Endothelial cell of umbilical vein (primary cell): ENCODE data around the gene SLC44A5. TPM values are rescaled to one million over a fixed set of nuclear protein-coding genes. Genes with fewer than 3 reads are reported as not detected.

Source experiments
- BruUV-seq: library from RNA; stranded (reverse); fragments of 400-500 nt; replicated peaks from 2 replicates; lab custom pipeline; 2021; lab: Mats Ljungman, UMichigan
- CTCF ChIA-PET: fragments of 300-600, 350-600 bp; sonication (Branson Sonifier 250); formaldehyde crosslinking; loops from one replicate; lab custom pipeline; 2021; ENCODE audit warnings: antibody characterized with exemption, inconsistent platforms; lab: Charles Lee
- POLR2A ChIA-PET: fragments of 300-600, 350-600 bp; sonication (Branson Sonifier 250); formaldehyde crosslinking; loops from one replicate; lab custom pipeline; 2021; ENCODE audit warnings: antibody characterized with exemption, inconsistent platforms; lab: Charles Lee
- DNase-seq: peaks from one replicate; pipeline ENCODE4 v3.0.0-alpha.2; 2011; ENCODE audit warnings: low read depth, low spot score
- FAIRE-seq: peaks from 2 replicates; lab custom pipeline; 2011; peaks lifted over from hg19 to GRCh38; lab: Jason Lieb, UNC
- H2AFZ ChIP-seq: 2 replicates; pipeline ENCODE4 v1.6.0; 2012; ENCODE audit warnings: low read depth, low read length, control low read depth, inconsistent platforms
- H3K27ac ChIP-seq: 2 replicates; pipeline ENCODE4 v1.5.1; 2011; ENCODE audit warnings: low read depth, mild to moderate bottlenecking, control low read depth, low read length, moderate library complexity; ENCODE audit not compliant: insufficient read depth
- H3K27me3 ChIP-seq, 2 experiments: 2 replicates each; pipeline versions ENCODE4 v1.6.0 to v1.6.1; 2011; ENCODE audit warnings: low read length in 2 of 2, mixed read lengths in 1 of 2; ENCODE audit not compliant: control insufficient read depth in 2 of 2, insufficient read depth in 2 of 2
- H3K36me3 ChIP-seq, 2 experiments: 2 replicates in 1 of 2; 3 replicates in 1 of 2; pipeline ENCODE4 v1.5.1; 2011; ENCODE audit warnings: low read length in 2 of 2, mild to moderate bottlenecking in 1 of 2, moderate library complexity in 1 of 2; ENCODE audit not compliant: control insufficient read depth in 2 of 2, insufficient read depth in 2 of 2; ENCODE audit errors: extremely low read depth in 1 of 2
- H3K4me1 ChIP-seq: 3 replicates; pipeline ENCODE4 v1.5.1; 2011; ENCODE audit warnings: mild to moderate bottlenecking, low read length; ENCODE audit not compliant: control insufficient read depth, insufficient read depth; ENCODE audit errors: extremely low read depth
- H3K4me2 ChIP-seq: 2 replicates; pipeline ENCODE4 v1.6.1; 2011; ENCODE audit warnings: low read length, control low read depth, mixed read lengths; ENCODE audit not compliant: insufficient read depth
- H3K4me3 ChIP-seq, 3 experiments: fragments of 200-600 bp in 1 of 3; sonication (generic), shearing (Covaris generic) in 1 of 3; replicated peaks in 1 of 3; 2 replicates each; pipeline ENCODE4 v1.5.1; 2011 to 2016; ENCODE audit warnings: control low read depth in 3 of 3, low read length in 3 of 3, mild to moderate bottlenecking in 2 of 3, inconsistent platforms in 1 of 3, low read depth in 1 of 3, moderate library complexity in 1 of 3; ENCODE audit not compliant: insufficient read depth in 1 of 3
- H3K79me2 ChIP-seq: 2 replicates; pipeline ENCODE4 v1.6.0; 2012; ENCODE audit warnings: low read length, inconsistent platforms; ENCODE audit not compliant: control insufficient read depth, insufficient read depth
- H3K9ac ChIP-seq: replicated peaks from 2 replicates; pipeline ENCODE3; 2011; ENCODE audit warnings: low read length, control low read depth; ENCODE audit not compliant: insufficient read depth; ENCODE audit errors: extremely low read depth
- H3K9me1 ChIP-seq: replicated peaks from 3 replicates; pipeline ENCODE4 v1.6.0; 2011; ENCODE audit warnings: mild to moderate bottlenecking, low read length; ENCODE audit not compliant: control insufficient read depth, insufficient read depth; ENCODE audit errors: extremely low read depth
- H3K9me3 ChIP-seq: replicated peaks from 2 replicates; pipeline ENCODE4 v1.5.1; 2012; ENCODE audit warnings: low read length, inconsistent platforms; ENCODE audit not compliant: control insufficient read depth, insufficient read depth
- H4K20me1 ChIP-seq: replicated peaks from 2 replicates; pipeline ENCODE3; 2011; ENCODE audit warnings: mild to moderate bottlenecking, low read length; ENCODE audit not compliant: control insufficient read depth, insufficient read depth; ENCODE audit errors: extremely low read depth
- CTCF ChIP-seq, 2 donors: IDR thresholded peaks; 1 replicate in 1 of 2; 2 replicates in 1 of 2; pipeline ENCODE4 v1.5.1; 2011; ENCODE audit warnings: low read length in 2 of 2, mild to moderate bottlenecking in 2 of 2, moderate library complexity in 2 of 2, control low read depth in 1 of 2, inconsistent platforms in 1 of 2, low read depth in 1 of 2; ENCODE audit not compliant: insufficient read depth in 1 of 2; ENCODE audit errors: extremely low read depth in 1 of 2
- EZH2 ChIP-seq: IDR thresholded peaks from 2 replicates; pipeline ENCODE4 v1.6.1; 2012; ENCODE audit warnings: borderline replicate concordance, low read depth, mild to moderate bottlenecking, moderate library complexity, low read length, inconsistent platforms; ENCODE audit not compliant: severe bottlenecking
- JUN ChIP-seq: IDR thresholded peaks from 2 replicates; pipeline ENCODE4 v1.6.1; 2011; ENCODE audit warnings: borderline replicate concordance, low read depth; ENCODE audit not compliant: insufficient read length, insufficient read depth
- MYC ChIP-seq: IDR thresholded peaks from one replicate; pipeline ENCODE4 v1.6.1; 2011; ENCODE audit warnings: mild to moderate bottlenecking, low read depth, low read length
- POLR2A ChIP-seq: IDR thresholded peaks from 2 replicates; pipeline ENCODE4 v1.6.1; 2012; ENCODE audit warnings: low read depth, mild to moderate bottlenecking, control low read depth, low read length
- dilution Hi-C: fragments of 300-500 bp; cut with MboI; formaldehyde crosslinking; loops from one replicate; pipeline ENCODE4 v1.15.0; 2019; ENCODE audit warnings: low sequenced_read_pairs; ENCODE audit not compliant: extremely low pct_ligation_motif_present
- intact Hi-C: fragments of 100-400 bp; cut with micrococcal nuclease; formaldehyde crosslinking; loops from one replicate; pipeline ENCODE4 v1.10.0; 2022
- polyA plus RNA-seq, 4 experiments: library from polyadenylated mRNA; depleted of rRNA in 3 of 4; stranded (reverse) in 3 of 4; unstranded in 1 of 4; fragments of >200 nt; gene quantifications; 2 replicates each; pipeline versions ENCODE4 v1.2.1 to v1.2.3, GENCODE V29; 2011 to 2012; ENCODE audit warnings: missing spikeins in 1 of 4
- total RNA-seq: library from RNA; stranded (reverse); gene quantifications from 2 replicates; pipeline ENCODE4 v1.2.3, GENCODE V29; 2021

Gene SLC44A5
- total and polyA plus RNA-seq, 2 donors (not counting 3 experiments of a cell fraction or from before 2014, with no cell fraction given) = 1.6 to 3.2 TPM

GRCh38 chr1:75373542-75374159, 237.3 kb downstream of the SLC44A5 start:
- H2AFZ ChIP-seq = no peak overlapping the region
- DNase-seq = no peak
- no TSS peak for BruUV-seq
- H4K20me1 ChIP-seq = no peaks in the 10 kb centered on the region
- no peaks in the 10 kb centered on the region for H3K36me3 ChIP-seq
- H3K9me3 ChIP-seq = no peaks in the 10 kb centered on the region
- dilution Hi-C loops (no loop called here), intact Hi-C loops (no loop called here)
- H3K27ac ChIP-seq = no peak overlapping the region
- POLR2A ChIA-PET = no interaction called here
- H3K79me2 ChIP-seq = no peaks in the 10 kb centered on the region
- CTCF ChIA-PET = no interaction called here
- H3K9me1 ChIP-seq = no peaks in the 10 kb centered on the region
- no peak for TF ChIP-seq POLR2A
- no peak for TF ChIP-seq EZH2
- TF ChIP-seq CTCF (IDR thresholded peaks at IDR 0.05; ENCODE audit: extremely low read depth in 1 of 2, insufficient read depth in 1 of 2, low read depth in 1 of 2, low read length in 2 of 2) = no peak
- no peak for TF ChIP-seq MYC
- no peak for TF ChIP-seq JUN
- no peak overlapping the region for H3K4me2 ChIP-seq
- no peak overlapping the region for H3K4me3 ChIP-seq
- H3K27me3 ChIP-seq = no peaks in the 10 kb centered on the region
- no peak overlapping the region for H3K9ac ChIP-seq
- H3K4me1 ChIP-seq = no peaks in the 10 kb centered on the region
- FAIRE-seq = no peak

GRCh38 chr1:75366595-75366994, 244.3 kb downstream of the SLC44A5 start:
- no peaks in the 10 kb centered on the region for H3K36me3 ChIP-seq
- dilution Hi-C loops = no loop called here
- CTCF ChIA-PET = interaction anchor here (1.6 kb wide), 1 partner anchor 9 kb away, joined by 5 read pairs; no protein-coding TSS in a partner anchor
- no peak overlapping the region for H3K9ac ChIP-seq
- intact Hi-C loops = no loop called here
- FAIRE-seq = no peak
- no peak overlapping the region for H3K27ac ChIP-seq
- POLR2A ChIA-PET = no interaction called here
- no peaks in the 10 kb centered on the region for H3K9me1 ChIP-seq
- TF ChIP-seq EZH2 = no peak
- no peaks in the 10 kb centered on the region for H4K20me1 ChIP-seq
- BruUV-seq = no TSS peak
- no peaks in the 10 kb centered on the region for H3K9me3 ChIP-seq
- no peak overlapping the region for H2AFZ ChIP-seq
- no peaks in the 10 kb centered on the region for H3K27me3 ChIP-seq
- no peaks in the 10 kb centered on the region for H3K79me2 ChIP-seq
- no peak overlapping the region for H3K4me2 ChIP-seq
- no peak overlapping the region for H3K4me3 ChIP-seq
- DNase-seq = no peak
- no peaks in the 10 kb centered on the region for H3K4me1 ChIP-seq
